Hematopoietic multipotent progenitor cell treated with erythropoietin and hydrocortisone succinate and interleukin-3 and kit ligand, for 17 days (in vitro differentiated cells): Measurements from ENCODE around the gene ASPRV1.
A peak's percentile ranks its signal among the peaks of the same experiment; 100 is the strongest.

ENCODE experiments used
- DNase-seq: peaks from one replicate; pipeline ENCODE4 v3.0.0-alpha.2; 2015; ENCODE audit warnings: low spot score

The ASPRV1 gene

GRCh38 chr2:69988086-69988635, 26.7 kb upstream of the ASPRV1 start:
- no peak for DNase-seq

- DNase-seq: no peak
These were observed 25.3 kb upstream of the ASPRV1 start for GRCh38 chr2:69986691-69987090.

- DNase-seq: no peak
These were observed 24.3 kb upstream of the ASPRV1 start for GRCh38 chr2:69985688-69986087.

GRCh38 chr2:69985216-69985615, 23.8 kb upstream of the ASPRV1 start:
- DNase-seq: no peak

- DNase-seq: no peak
These were observed 22.0 kb upstream of the ASPRV1 start for GRCh38 chr2:69983392-69983966.

GRCh38 chr2:69979902-69980807, 18.7 kb upstream of the ASPRV1 start:
- DNase-seq: no peak

- no peak for DNase-seq
These were observed 16.6 kb upstream of the ASPRV1 start for GRCh38 chr2:69977906-69978482.

GRCh38 chr2:69977186-69977585, 15.8 kb upstream of the ASPRV1 start:
- no peak for DNase-seq

GRCh38 chr2:69975853-69976462, 14.5 kb upstream of the ASPRV1 start:
- DNase-seq: peak; percentile 18

GRCh38 chr2:69975136-69975852, 13.9 kb upstream of the ASPRV1 start:
- DNase-seq: no peak

- peak; percentile 16 for DNase-seq
These were observed 11.9 kb upstream of the ASPRV1 start for GRCh38 chr2:69973335-69973735.

GRCh38 chr2:69972822-69973221, 11.4 kb upstream of the ASPRV1 start:
- no peak for DNase-seq

- DNase-seq: no peak
These were observed 8.6 kb upstream of the ASPRV1 start for GRCh38 chr2:69969991-69970390.

GRCh38 chr2:69969126-69969983, 7.9 kb upstream of the ASPRV1 start:
- no peak for DNase-seq

GRCh38 chr2:69968609-69969008, 7.2 kb upstream of the ASPRV1 start:
- no peak for DNase-seq

GRCh38 chr2:69966496-69966895, 5.1 kb upstream of the ASPRV1 start:
- DNase-seq: no peak

- no peak for DNase-seq
These were observed 4.5 kb upstream of the ASPRV1 start for GRCh38 chr2:69965756-69966445.

GRCh38 chr2:69964353-69964841, 3.0 kb upstream of the ASPRV1 start:
- no peak for DNase-seq

GRCh38 chr2:69962986-69963730, 1.7 kb upstream of the ASPRV1 start:
- DNase-seq: no peak
